ENCODE results near the gene CCDC13.

GRCh38 chr3:42814914-42815507, 42.0 kb upstream of the CCDC13 start:
- TF ChIP-seq, protein P1, sequence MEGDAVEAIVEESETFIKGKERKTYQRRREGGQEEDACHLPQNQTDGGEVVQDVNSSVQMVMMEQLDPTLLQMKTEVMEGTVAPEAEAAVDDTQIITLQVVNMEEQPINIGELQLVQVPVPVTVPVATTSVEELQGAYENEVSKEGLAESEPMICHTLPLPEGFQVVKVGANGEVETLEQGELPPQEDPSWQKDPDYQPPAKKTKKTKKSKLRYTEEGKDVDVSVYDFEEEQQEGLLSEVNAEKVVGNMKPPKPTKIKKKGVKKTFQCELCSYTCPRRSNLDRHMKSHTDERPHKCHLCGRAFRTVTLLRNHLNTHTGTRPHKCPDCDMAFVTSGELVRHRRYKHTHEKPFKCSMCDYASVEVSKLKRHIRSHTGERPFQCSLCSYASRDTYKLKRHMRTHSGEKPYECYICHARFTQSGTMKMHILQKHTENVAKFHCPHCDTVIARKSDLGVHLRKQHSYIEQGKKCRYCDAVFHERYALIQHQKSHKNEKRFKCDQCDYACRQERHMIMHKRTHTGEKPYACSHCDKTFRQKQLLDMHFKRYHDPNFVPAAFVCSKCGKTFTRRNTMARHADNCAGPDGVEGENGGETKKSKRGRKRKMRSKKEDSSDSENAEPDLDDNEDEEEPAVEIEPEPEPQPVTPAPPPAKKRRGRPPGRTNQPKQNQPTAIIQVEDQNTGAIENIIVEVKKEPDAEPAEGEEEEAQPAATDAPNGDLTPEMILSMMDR (IDR thresholded peaks at IDR 0.05) = no peak
- TF ChIP-seq POLR2A (IDR thresholded peaks at IDR 0.05) = no peak

All from lower leg skin (tissue), 3 donors.